ENCODE data around the gene STX3. TPM values are rescaled to one million over a fixed set of nuclear protein-coding genes. Genes with fewer than 3 reads are reported as not detected.

Gene STX3
- polyA plus RNA-seq, 1 donor from 2014 or later: 21.3 TPM

GRCh38 chr11:59716051-59716450 is 39.1 kb upstream of the STX3 start:
- no peaks in the 10 kb centered on the region for H3K9me3 ChIP-seq (ENCODE audit: low read length)
- H3K27me3 ChIP-seq (ENCODE audit: insufficient read depth, low read depth, low read length): no peaks in the 10 kb centered on the region
- H3F3A ChIP-seq (ENCODE audit: insufficient read depth, low read length, poor library complexity, severe bottlenecking): no peaks in the 10 kb centered on the region
- no peak for TF ChIP-seq TAF1 (IDR thresholded peaks at IDR 0.05; ENCODE audit: low read depth)
- TF ChIP-seq EP300 (conservative IDR thresholded peaks at IDR 0.05; ENCODE audit: poor library complexity, severe bottlenecking): no peak
- TF ChIP-seq SMC3 (conservative IDR thresholded peaks at IDR 0.05; ENCODE audit: poor library complexity): no peak
- no peak for TF ChIP-seq EZH2 (IDR thresholded peaks at IDR 0.05; ENCODE audit: borderline replicate concordance, insufficient read depth, low read length, poor library complexity, severe bottlenecking)
- TF ChIP-seq POLR2AphosphoS5 (IDR thresholded peaks at IDR 0.05): no peak
- no peaks in the 10 kb centered on the region for H3K9me2 ChIP-seq (ENCODE audit: insufficient read depth, low read length)
- no peak overlapping the region for H2AFZ ChIP-seq (ENCODE audit: low read depth, low read length)
- H4K20me1 ChIP-seq (ENCODE audit: insufficient read depth): no peaks in the 10 kb centered on the region
- no peak overlapping the region for H3K27ac ChIP-seq (ENCODE audit: low read length)
- no peaks in the 10 kb centered on the region for H3K36me3 ChIP-seq (ENCODE audit: insufficient read depth, low read length)
- no peaks in the 10 kb centered on the region for H3K79me2 ChIP-seq (replicated peaks; ENCODE audit: insufficient read depth, low read length)
- no peak overlapping the region for H3K4me2 ChIP-seq (ENCODE audit: low read length)
- H3K4me3 ChIP-seq (ENCODE audit: low read length): no peak overlapping the region
- H3K9ac ChIP-seq (ENCODE audit: low read length): no peak overlapping the region

- Histone ChIP-seq H3K9me3 (ENCODE audit: low read length) (no peaks in the 10 kb centered on the region), H3K9ac (ENCODE audit: low read length) (no peak overlapping the region), H3K4me2 (ENCODE audit: low read length) (no peak overlapping the region), H4K20me1 (ENCODE audit: insufficient read depth) (no peaks in the 10 kb centered on the region), H3K36me3 (ENCODE audit: insufficient read depth, low read length) (no peaks in the 10 kb centered on the region), H3K9me2 (ENCODE audit: insufficient read depth, low read length) (no peaks in the 10 kb centered on the region), H3K79me2 (replicated peaks; ENCODE audit: insufficient read depth, low read length) (no peaks in the 10 kb centered on the region), H3F3A (ENCODE audit: insufficient read depth, low read length, poor library complexity, severe bottlenecking) (no peaks in the 10 kb centered on the region), H3K4me3 (ENCODE audit: low read length) (no peak overlapping the region), H2AFZ (ENCODE audit: low read depth, low read length) (no peak overlapping the region), H3K27me3 (ENCODE audit: insufficient read depth, low read depth, low read length) (no peaks in the 10 kb centered on the region), H3K27ac (ENCODE audit: low read length) (no peak overlapping the region)
- TF ChIP-seq RAD21 (conservative IDR thresholded peaks at IDR 0.05) (no peak), TAF1 (IDR thresholded peaks at IDR 0.05; ENCODE audit: low read depth) (no peak), REST (IDR thresholded peaks at IDR 0.05; ENCODE audit: borderline replicate concordance) (no peak), SMC3 (conservative IDR thresholded peaks at IDR 0.05; ENCODE audit: poor library complexity) (no peak), EP300 (conservative IDR thresholded peaks at IDR 0.05; ENCODE audit: poor library complexity, severe bottlenecking) (no peak), EZH2 (IDR thresholded peaks at IDR 0.05; ENCODE audit: borderline replicate concordance, insufficient read depth, low read length, poor library complexity, severe bottlenecking) (no peak), POLR2AphosphoS5 (IDR thresholded peaks at IDR 0.05) (no peak), CTCF (IDR thresholded peaks at IDR 0.05; ENCODE audit: poor library complexity, severe bottlenecking) (no peak), MXI1 (conservative IDR thresholded peaks at IDR 0.05; ENCODE audit: poor library complexity, severe bottlenecking) (no peak)
These were observed 35.6 kb upstream of the STX3 start for GRCh38 chr11:59719556-59719955.

All from neural cell (in vitro differentiated cells).